K562 (cell line): ENCODE measurements around the gene ALDH1A3. TPM values are rescaled to one million over a fixed set of nuclear protein-coding genes. Genes with fewer than 3 reads are reported as not detected.

Experiments
- PHB ChIP-seq: fragments of 250-450 bp; sonication (Bioruptor Pico); IDR thresholded peaks from 2 replicates; pipeline ENCODE4 v1.5.0; 2021
- RAD21 ChIP-seq, 2 experiments: fragments of 250-450 bp in 1 of 2; fragments of 450-650 bp in 1 of 2; sonication (Bioruptor Pico) in 1 of 2; formaldehyde crosslinking in 1 of 2; IDR thresholded peaks in 1 of 2; conservative IDR thresholded peaks in 1 of 2; 2 replicates each; pipeline versions ENCODE4 v1.4.0 to v1.8.0; 2020 to 2022; ENCODE audit warnings: mild to moderate bottlenecking in 2 of 2, moderate library complexity in 1 of 2
- TSC22D4 ChIP-seq: fragments of 450-650 bp; IDR thresholded peaks from 2 replicates; pipeline ENCODE4 v1.6.1; 2016; ENCODE audit warnings: missing genetic modification characterization, missing biosample characterization, control low read depth
- polyA plus RNA-seq, 8 experiments: library from polyadenylated mRNA; depleted of rRNA in 4 of 8; stranded (reverse) in 5 of 8; unstranded in 3 of 8; fragments of >200 nt; fragmentation: Nextera tagmentation in 2 of 8; fragmentation: Illumina TruSeq in 1 of 8; extraction: Ambion mirVana in 2 of 8; extraction: Trizol in 1 of 8; gene quantifications; 2 replicates each; pipeline versions ENCODE4 v1.2.1 to v1.2.3, GENCODE V29; 2011 to 2014; ENCODE audit warnings: inconsistent platforms in 1 of 8, missing spikeins in 1 of 8
- total RNA-seq, 7 experiments: library from RNA; depleted of rRNA in 6 of 7; stranded (reverse); fragments of >200 nt in 6 of 7; fragmentation: Illumina TruSeq in 2 of 7; extraction: Trizol in 2 of 7; gene quantifications; 2 replicates each; pipeline versions ENCODE4 v1.2.1 to v1.2.3, GENCODE V29; 2011 to 2021; ENCODE audit warnings: low replicate concordance in 1 of 7
- TF ChIP-seq, protein P1 (sequence below): fragments of 450-650 bp; formaldehyde crosslinking; IDR thresholded peaks from 2 replicates; pipeline ENCODE4 v1.4.0; 2022; ENCODE audit warnings: missing genetic modification characterization
- TF ChIP-seq, protein P2 (sequence below): fragments of 450-650 bp; formaldehyde crosslinking; IDR thresholded peaks from 2 replicates; pipeline ENCODE4 v1.4.0; 2020; ENCODE audit warnings: mild to moderate bottlenecking, moderate library complexity
- TF ChIP-seq, protein P3 (sequence below): fragments of 450-650 bp; IDR thresholded peaks from 2 replicates; pipeline ENCODE4 v1.6.1; 2016; ENCODE audit warnings: mild to moderate bottlenecking
- TF ChIP-seq, protein P4 (sequence below): fragments of 250-450 bp; sonication (Bioruptor Pico); IDR thresholded peaks from 2 replicates; pipeline ENCODE4 v1.5.0; 2020; ENCODE audit warnings: mild to moderate bottlenecking
- TF ChIP-seq, protein P5 (sequence below), 2 experiments: fragments of 450-650 bp; formaldehyde crosslinking in 1 of 2; IDR thresholded peaks; 2 replicates each; pipeline versions ENCODE4 v1.4.0 to v1.6.1; 2014 to 2020; ENCODE audit warnings: mild to moderate bottlenecking in 2 of 2, borderline replicate concordance in 1 of 2, low read depth in 1 of 2

ALDH1A3 gene
- total and polyA plus RNA-seq, 9 of the 15 experiments (the other 6 are each of a cell fraction or from before 2014, with no cell fraction given), result 0.38 TPM; not detected in 8

DNA sequence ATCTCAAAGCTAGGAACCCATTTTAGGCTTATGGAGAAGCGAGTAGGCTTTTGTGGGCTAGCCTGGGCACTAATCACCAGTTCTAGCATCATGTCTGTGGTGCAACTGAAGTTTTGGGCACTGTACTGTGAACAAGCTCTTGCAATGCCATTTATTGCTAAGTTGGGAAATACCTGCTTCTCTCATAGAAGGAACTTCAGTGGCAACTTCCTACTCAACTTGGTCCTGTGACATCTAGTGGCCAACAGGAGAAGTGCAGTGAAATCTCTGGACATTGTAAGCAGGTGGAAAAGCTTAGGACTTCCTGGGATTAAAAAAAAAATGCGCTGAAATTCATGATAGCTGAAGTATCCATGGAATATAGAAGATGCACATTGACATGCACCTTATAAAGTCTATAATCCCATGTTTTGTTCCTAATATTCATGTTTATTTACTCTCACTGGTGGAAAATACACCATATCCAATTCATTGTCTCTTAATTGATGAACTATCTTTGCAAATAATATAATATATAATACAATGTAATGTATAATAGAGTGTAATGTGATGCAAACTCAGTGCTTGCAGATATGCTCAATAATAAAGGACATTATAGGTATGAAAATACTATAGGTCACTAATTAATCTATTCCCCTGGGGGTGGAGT, 6.5 kb upstream of the ALDH1A3 start (continued):
- TF ChIP-seq, protein P1, sequence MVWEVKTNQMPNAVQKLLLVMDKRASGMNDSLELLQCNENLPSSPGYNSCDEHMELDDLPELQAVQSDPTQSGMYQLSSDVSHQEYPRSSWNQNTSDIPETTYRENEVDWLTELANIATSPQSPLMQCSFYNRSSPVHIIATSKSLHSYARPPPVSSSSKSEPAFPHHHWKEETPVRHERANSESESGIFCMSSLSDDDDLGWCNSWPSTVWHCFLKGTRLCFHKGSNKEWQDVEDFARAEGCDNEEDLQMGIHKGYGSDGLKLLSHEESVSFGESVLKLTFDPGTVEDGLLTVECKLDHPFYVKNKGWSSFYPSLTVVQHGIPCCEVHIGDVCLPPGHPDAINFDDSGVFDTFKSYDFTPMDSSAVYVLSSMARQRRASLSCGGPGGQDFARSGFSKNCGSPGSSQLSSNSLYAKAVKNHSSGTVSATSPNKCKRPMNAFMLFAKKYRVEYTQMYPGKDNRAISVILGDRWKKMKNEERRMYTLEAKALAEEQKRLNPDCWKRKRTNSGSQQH (CRISPR knock-in tag), result no peak
- TF ChIP-seq RAD21 (CRISPR knock-in tag; conservative IDR thresholded peaks at IDR 0.05 in 1 of 2, IDR thresholded peaks at IDR 0.05 in 1 of 2), result peak; percentile 53 to 76
- no peak for TF ChIP-seq PHB (CRISPR knock-in tag)
- TF ChIP-seq, protein P2, sequence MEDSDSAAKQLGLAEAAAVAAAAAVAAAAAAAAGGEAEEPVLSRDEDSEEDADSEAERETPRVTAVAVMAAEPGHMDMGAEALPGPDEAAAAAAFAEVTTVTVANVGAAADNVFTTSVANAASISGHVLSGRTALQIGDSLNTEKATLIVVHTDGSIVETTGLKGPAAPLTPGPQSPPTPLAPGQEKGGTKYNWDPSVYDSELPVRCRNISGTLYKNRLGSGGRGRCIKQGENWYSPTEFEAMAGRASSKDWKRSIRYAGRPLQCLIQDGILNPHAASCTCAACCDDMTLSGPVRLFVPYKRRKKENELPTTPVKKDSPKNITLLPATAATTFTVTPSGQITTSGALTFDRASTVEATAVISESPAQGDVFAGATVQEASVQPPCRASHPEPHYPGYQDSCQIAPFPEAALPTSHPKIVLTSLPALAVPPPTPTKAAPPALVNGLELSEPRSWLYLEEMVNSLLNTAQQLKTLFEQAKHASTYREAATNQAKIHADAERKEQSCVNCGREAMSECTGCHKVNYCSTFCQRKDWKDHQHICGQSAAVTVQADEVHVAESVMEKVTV (CRISPR knock-in tag), result peak; percentile 15; the same call in 1 of the 2 replicates
- TF ChIP-seq, protein P3, sequence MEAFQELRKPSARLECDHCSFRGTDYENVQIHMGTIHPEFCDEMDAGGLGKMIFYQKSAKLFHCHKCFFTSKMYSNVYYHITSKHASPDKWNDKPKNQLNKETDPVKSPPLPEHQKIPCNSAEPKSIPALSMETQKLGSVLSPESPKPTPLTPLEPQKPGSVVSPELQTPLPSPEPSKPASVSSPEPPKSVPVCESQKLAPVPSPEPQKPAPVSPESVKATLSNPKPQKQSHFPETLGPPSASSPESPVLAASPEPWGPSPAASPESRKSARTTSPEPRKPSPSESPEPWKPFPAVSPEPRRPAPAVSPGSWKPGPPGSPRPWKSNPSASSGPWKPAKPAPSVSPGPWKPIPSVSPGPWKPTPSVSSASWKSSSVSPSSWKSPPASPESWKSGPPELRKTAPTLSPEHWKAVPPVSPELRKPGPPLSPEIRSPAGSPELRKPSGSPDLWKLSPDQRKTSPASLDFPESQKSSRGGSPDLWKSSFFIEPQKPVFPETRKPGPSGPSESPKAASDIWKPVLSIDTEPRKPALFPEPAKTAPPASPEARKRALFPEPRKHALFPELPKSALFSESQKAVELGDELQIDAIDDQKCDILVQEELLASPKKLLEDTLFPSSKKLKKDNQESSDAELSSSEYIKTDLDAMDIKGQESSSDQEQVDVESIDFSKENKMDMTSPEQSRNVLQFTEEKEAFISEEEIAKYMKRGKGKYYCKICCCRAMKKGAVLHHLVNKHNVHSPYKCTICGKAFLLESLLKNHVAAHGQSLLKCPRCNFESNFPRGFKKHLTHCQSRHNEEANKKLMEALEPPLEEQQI, result no peak
- TF ChIP-seq TSC22D4 (tag), result no peak
- TF ChIP-seq, protein P4, sequence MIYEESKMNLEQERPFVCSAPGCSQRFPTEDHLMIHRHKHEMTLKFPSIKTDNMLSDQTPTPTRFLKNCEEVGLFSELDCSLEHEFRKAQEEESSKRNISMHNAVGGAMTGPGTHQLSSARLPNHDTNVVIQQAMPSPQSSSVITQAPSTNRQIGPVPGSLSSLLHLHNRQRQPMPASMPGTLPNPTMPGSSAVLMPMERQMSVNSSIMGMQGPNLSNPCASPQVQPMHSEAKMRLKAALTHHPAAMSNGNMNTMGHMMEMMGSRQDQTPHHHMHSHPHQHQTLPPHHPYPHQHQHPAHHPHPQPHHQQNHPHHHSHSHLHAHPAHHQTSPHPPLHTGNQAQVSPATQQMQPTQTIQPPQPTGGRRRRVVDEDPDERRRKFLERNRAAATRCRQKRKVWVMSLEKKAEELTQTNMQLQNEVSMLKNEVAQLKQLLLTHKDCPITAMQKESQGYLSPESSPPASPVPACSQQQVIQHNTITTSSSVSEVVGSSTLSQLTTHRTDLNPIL (CRISPR knock-in tag), result no peak
- TF ChIP-seq, protein P5, sequence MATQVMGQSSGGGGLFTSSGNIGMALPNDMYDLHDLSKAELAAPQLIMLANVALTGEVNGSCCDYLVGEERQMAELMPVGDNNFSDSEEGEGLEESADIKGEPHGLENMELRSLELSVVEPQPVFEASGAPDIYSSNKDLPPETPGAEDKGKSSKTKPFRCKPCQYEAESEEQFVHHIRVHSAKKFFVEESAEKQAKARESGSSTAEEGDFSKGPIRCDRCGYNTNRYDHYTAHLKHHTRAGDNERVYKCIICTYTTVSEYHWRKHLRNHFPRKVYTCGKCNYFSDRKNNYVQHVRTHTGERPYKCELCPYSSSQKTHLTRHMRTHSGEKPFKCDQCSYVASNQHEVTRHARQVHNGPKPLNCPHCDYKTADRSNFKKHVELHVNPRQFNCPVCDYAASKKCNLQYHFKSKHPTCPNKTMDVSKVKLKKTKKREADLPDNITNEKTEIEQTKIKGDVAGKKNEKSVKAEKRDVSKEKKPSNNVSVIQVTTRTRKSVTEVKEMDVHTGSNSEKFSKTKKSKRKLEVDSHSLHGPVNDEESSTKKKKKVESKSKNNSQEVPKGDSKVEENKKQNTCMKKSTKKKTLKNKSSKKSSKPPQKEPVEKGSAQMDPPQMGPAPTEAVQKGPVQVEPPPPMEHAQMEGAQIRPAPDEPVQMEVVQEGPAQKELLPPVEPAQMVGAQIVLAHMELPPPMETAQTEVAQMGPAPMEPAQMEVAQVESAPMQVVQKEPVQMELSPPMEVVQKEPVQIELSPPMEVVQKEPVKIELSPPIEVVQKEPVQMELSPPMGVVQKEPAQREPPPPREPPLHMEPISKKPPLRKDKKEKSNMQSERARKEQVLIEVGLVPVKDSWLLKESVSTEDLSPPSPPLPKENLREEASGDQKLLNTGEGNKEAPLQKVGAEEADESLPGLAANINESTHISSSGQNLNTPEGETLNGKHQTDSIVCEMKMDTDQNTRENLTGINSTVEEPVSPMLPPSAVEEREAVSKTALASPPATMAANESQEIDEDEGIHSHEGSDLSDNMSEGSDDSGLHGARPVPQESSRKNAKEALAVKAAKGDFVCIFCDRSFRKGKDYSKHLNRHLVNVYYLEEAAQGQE (IDR thresholded peaks at IDR 0.05; ENCODE audit: borderline replicate concordance), result peak; percentile 47; the same call in 1 of the 2 replicates
- TF ChIP-seq, protein P5 (CRISPR knock-in tag; IDR thresholded peaks at IDR 0.05; ENCODE audit: low read depth), result no peak
